GM21737 (cell line): ENCODE measurements around the gene ZC3H4.

Source experiments
- ATAC-seq: cut with Tn5 transposase; IDR thresholded peaks from one replicate; pipeline ENCODE4 v1.9.1; 2021; ENCODE audit warnings: mild to moderate bottlenecking, moderate library complexity; ENCODE audit not compliant: unreplicated experiment

Gene ZC3H4

GRCh38 chr19:47022541-47023447 is 90.8 kb downstream of the ZC3H4 start:
- ATAC-seq: no peak

- ATAC-seq: no peak
Measured at GRCh38 chr19:47022140-47022536, 91.4 kb downstream of the ZC3H4 start.

- ATAC-seq: no peak
Measured at GRCh38 chr19:47021536-47022139, 91.9 kb downstream of the ZC3H4 start.

- no peak for ATAC-seq
Measured at GRCh38 chr19:47020992-47021496, 92.5 kb downstream of the ZC3H4 start.

- no peak for ATAC-seq
Measured at GRCh38 chr19:47020132-47020805, 93.3 kb downstream of the ZC3H4 start.

- ATAC-seq: no peak
Measured at GRCh38 chr19:47019431-47020041, 94.0 kb downstream of the ZC3H4 start, which contains the start of gene NPAS1. TSS of gene NPAS1 (plus strand) at chr19:47019837. CDS start at chr19:47021048, 1,211 bp downstream.

- ATAC-seq: no peak
Measured at GRCh38 chr19:47018923-47019322, 94.7 kb downstream of the ZC3H4 start.
